Dedifferentiated amniotic fluid mesenchymal stem cell (primary cell): ENCODE results near the gene SEMA6B.
"Not testable (repeated sequence)": the region's sequence is repeated elsewhere in the genome, so short reads cannot be mapped to it uniquely, and the experiment has no call there.

Experiments
- DNase-seq: peaks from one replicate; pipeline ENCODE4 v3.0.0-alpha.2; 2016; ENCODE audit errors: extremely low spot score

SEMA6B gene

DNA sequence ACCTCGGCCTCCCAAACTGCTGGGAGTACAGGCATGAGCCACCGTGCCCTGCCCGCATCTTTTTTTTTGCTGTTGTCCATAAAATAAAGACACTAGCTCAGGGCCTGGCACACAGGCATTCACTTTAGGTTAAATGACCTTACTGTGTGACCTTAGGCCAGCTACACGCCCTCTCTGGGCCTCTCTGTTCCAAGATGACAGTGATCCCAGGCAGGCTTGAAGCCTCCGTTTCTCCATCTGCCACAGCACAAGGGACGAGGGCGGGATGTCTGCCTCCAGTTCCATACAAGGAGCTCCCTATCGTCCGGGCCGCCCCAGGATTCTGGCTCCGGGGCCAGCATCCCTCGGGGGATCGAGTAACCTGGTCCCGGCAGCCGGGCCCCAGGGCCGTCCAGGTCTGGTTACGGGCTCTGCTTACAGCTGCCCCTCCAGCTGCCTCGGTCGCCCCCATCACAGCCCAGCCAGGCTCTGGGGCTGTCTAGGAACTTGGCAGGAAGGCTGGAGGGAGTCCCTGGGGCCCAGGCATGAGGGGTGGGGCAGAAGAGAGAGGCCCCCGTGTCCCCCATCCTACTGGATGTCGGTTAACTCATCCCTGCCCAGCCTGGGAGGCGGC lies 11.9 kb upstream of the SEMA6B start:
- no peak for DNase-seq

DNA sequence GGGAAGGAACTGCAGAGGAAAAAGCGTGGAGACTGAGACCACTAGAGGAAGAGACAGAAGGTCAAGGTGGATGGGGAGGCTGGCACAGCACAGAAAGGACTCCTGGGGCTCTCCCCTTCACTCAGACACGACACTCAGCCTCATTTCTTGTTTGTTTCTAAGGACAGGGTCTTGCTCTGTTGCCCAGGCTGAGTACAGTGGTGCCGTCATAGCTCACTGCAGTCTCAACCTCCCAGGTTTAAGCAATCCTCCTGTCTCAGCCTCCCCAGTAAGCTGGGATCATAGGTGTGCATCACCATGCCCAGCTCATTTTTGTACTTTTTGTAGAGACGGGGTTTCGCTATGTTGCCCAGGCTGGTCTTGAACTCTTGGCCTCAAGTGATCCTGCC lies 11.4 kb upstream of the SEMA6B start:
- DNase-seq: no peak

DNA sequence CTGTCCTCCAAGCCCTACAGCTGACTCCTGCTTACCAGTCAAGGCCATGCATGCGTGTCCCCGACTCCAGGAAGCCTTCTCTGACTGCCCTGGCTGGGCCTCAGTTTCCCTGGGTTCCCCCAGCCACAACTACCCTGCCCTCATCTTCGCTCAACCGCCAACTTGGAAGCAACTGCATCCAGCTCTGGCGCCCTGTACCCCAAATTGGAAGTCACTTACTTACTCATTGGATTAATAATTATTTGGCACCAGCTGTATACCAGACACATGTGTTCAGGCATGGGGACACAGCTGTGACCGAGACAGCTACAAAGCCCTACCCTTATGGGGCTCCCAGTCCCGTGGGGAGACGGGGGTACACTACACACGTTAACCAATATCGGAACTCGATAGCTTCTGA lies 10.9 kb upstream of the SEMA6B start:
- no peak for DNase-seq

DNA sequence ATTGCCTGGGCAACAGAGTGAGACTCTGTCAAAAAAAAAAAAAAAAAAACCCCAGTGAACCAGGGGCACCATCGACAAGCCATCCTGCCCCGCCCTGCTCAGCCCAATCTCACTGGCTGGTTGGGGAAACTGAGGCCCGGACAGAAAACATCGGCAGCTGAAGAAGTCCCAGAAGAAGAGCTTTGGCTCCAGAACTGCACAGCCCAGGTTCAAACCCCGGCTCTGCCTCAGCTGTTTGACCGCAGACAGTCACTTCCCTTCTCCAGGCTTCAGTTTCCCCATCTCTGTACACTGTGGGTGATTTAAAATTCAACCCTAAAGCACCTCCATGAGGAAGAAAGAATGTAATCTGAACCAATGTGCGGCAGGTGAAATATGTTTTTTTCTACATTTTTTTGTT lies 9.4 kb upstream of the SEMA6B start:
- DNase-seq: no peak

DNA sequence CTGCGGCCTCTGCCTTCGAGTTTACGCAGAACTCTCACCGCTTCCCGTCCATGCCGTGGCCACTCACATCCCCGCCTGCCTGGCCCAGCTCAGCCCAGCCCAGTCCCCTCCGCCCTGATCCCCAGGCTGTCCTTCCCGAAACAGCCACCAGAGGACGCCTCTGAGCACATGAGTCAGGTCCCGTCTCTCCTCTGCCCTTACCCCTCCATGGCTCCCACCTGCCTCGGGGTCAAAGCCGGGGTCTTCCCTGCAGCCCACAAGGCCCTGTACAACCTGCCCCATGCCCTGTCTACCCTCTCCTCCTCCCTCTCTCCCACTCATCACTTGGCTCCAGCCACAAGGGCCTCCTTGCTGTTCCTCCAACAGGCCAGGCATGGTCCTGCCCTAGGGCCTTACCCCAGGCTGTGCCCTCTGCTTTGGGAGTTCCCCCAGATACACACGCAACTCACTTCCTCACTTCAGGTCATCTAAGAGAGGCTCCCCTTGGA lies 8.1 kb upstream of the SEMA6B start:
- DNase-seq: no peak

DNA sequence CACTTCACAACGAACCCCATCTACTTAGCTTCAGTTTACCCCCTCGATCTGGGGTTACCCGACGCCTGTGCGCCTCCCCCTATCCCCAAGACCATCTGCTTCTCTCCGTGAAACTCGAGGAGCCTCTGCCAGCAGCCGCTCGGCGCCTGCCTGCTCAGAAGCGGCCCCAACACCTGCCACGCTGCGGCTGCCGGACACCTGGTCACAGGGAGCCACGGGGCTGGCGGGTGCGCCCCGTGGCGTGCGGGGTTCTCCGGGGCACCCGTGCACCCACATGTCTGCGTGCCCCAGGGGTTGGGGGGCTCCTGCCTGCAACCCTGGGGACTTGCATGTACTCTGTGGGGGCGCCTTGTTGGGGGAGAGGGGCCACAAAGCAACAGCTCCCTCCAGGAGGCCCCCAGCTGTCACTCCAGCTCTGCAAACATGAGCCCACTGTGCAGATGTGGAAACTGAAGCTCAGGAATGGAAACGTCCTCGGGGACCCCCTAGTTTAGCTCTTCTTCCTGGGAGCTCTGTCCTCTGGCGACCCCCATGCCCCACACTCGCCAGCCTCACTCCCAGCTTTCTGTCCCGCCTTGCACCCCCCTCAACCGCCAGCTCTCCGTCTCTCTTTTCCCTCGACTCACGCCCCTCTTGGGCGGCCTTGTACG lies 7.0 kb upstream of the SEMA6B start:
- no peak for DNase-seq

DNA sequence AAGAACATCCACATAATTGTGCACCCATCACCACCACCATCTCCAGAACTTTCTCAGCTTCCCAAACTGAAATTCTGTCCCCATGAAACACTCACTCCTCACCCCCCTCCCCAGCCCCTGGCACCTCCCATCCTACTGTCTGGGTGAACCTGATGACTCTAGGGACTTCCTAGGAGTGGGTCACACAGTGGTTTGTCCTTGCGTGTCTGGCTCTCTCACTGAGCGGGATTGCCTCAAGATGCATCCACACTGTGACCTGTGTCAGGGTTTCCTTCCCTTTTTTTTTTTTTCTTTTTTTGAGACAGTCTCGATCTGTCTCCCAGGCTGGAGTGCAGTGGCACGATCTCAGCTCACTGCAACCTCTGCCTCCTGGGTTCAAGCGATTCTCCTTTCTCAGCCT lies 4.1 kb upstream of the SEMA6B start:
- not testable (repeated sequence) for DNase-seq

DNA sequence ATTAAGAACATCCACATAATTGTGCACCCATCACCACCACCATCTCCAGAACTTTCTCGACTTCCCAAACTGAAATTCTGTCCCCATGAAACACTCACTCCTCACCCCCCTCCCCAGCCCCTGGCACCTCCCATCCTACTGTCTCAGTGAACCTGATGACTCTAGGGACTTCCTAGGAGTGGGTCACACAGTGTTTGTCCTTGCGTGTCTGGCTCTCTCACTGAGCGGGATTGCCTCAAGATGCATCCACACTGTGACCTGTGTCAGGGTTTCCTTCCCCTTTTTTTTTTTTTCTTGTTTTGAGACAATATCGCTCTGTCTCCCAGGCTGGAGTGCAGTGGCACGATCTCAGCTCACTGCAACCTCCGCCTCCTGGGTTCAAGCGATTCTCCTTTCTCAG lies 2.6 kb upstream of the SEMA6B start:
- DNase-seq: not testable (repeated sequence)

DNA sequence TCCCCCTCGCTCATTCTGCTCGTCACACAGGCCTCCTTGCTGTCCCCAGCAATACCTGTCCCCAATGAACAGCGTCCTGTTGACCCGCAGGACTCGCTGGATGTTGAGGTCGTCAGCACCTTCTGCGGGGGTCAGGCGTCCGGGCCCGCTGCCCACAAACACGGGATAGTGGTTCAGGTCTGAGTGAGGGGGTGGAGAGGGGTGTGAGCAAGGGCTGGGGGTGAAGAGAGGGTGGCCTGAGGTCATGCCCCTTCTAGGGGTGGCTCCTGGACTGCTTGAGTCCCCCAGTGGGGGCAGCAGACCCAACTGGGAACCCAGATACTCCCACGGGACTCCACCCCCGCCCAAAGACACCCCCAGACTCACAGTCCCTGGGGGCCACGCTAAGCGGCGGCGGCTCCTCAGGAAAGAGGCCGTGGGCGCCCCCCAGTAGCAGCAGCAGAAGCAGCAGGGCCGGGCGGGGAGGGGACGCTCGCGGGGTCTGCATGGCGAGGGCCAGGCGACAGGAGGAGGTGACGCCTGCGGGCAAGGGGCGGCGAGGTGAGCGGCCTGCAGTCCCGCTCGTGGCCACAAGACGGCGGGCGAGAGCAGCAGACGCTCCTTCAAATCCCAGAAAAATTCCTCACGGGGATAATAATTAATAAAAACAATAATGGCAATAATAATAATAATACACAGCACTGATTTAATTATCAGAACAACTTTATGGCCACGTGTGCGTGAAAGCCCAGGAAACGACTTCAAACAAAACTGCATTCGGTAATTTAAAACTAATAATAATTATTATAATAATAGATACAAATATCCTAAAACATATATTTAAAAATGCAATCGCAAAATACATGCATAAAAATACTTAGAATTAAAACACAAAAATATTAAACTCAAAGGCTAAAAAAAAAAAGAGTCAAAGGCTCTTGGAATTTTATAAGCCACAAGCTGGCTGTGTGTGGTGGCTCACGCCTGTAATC lies 1.2 kb downstream of the SEMA6B start:
- DNase-seq: no peak

DNA sequence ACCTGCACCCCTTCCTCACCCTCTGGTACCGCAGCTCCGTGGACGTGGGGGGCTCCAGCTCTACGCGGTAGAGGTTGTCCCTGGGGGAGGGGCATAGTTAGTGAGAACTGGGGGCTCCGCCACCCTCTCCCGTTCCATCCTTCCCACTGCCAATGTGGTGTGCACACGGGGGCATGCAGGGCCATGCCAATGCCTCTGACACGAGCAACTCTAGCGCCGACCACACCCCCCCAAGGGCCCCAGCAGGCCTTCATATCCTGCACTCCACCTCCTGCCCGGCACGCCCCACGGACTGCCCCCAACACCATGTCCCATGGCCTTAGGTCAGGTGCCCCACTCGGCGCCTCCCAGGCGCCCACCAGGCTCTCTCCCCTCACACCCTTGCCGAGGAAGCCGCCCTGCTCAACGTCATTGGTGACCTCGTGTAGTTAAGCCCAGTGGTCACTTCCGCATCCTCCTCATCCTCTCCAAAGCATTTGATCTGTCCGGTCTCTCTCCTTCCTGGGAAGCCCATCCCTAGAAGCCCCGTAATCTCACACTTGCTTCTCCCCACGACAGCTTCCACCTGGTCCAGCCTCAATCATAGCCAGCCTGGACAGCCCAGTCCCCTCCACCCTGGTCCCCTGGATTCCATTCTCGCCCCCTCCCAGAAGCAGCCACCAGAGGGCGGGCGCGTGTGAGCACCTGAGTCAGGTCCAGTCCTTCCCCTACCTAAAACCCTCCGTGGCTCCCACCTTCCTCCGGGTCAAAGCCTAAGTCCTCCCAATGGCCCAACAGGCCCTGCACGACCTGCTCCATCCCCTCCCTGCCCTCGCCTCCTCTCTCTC lies 2.1 kb downstream of the SEMA6B start:
- no peak for DNase-seq

DNA sequence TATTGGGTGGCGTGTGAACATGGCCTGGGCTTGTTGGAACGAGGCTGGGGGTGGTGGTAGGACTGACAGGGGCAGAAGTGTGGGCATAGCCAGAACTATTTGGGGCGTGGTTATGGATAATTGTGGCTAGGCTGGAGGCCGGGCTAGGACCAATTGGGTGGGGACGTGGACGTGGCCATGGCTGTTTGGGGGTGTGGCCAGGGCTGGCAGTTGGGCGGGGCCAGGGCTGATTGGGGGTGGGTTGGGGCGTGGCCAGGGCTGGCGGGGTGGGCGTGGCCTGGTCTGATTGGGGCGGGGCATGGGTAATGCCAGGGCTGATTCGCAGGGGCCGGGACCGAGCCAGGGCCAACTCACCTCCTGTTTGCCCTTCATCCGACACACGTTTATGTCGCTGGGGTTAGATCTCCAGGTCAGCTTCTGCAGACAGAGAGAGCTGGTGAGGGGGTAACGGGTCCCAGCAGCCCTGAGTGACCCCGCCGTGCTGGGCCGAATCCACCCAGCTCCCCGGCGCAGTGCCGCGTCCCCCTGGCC lies 2.8 kb downstream of the SEMA6B start:
- DNase-seq: no peak

DNA sequence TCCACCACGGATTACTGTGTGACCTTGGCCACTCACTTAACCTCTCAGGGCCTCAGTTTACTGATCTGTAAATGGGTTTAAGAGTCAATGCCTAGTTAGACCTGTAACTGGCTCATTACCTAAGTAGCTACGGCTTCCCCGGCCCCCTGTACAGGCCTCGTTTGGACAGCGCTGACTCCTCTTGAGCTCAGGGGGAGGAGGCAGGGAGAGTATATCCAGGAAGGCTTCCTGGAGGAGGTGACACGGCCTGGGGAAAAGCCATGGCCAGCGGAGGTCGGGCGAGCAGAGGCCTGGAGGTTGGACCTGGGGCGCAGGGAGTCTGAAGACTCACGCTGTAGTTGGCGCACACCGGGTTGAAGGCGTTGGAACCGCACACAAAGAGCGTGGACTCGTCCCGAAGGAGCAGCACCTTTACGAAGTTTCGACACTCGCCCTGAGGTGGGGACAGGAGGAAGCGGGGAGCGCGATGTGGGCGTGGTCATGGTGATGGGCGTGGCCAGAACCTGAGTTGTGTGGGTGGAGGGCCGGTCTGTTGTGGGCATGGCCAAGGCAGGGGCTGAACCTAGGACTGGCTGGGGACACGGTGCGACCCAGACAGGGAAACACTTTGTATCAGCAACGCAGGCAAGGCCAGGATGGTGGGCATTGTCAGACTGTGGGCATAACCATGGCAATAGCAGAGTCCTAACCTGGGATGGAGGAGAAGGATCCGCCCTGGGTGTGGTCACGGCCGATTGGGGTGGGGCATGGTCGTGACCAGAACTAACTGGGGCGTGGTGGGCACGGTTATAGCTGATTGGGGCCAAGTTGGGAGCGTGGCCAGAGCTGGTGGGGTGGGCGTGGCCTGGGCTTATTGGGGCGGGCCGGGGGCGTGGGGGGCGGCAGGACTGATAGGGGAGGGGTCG lies 3.6 kb downstream of the SEMA6B start:
- no peak for DNase-seq

DNA sequence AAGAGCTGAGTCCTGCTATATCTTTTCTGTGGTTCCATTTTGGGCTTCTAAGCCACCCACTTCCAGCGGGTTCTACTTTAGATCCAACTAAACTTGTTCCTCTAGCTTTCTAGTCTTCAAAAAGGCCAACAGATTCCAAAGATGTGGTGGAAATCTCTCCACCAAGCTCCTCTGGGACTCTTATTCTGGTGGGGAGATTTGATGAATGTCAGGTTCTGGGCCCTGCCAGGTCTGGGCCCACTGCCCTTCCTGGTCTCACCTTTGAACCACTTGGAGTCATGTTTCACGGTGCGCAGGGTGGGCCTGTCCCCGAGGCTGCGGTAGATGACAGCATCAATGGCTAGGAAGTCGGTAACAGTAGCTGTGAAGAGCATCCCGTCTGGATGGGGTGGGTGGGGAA lies 4.8 kb downstream of the SEMA6B start:
- DNase-seq: no peak

DNA sequence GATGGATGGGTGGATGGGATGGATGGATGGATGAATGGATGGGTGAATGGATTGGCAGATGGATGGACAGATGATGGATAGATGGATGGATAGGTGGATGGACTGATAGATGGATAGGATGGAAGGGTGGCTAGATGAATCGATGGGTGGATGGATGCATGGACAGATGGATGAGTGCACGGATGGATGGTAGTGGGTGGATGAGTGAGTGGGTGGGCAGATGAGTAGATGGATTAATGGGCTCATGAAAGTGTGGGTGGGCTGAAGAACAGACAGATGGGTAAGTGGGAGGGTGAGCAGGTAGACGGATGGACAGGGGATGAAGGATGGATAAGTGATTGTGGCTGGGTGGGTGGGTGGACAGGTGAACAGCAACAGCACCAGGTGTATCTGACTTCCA lies 5.7 kb downstream of the SEMA6B start:
- DNase-seq: no peak

DNA sequence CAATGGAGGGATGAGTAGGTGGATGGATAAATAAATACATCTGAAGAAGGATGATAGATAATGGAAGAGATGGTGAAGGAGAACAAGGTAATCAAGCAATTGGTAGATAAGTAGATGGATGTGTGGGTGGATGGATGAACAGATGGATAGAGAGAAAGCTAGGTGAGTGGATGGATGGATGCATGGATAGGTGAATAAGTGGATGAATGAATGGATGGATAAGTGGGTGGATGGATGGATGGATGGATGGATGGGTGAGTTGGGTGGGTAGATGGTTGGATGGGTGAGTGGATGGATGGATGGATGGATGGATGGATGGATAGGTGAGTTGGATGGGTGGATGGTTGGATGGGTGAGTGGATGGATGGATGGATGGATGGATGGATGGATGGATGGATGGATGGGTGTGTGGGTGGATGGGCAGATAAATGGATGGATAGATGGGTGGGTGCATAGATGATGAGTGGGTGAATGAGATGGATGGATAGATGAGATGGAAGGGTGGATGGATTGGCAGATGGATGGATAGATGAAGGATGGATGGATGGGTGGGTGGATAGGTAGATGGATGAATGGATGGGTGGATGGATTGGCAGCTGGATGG lies 6.3 kb downstream of the SEMA6B start:
- no peak for DNase-seq

DNA sequence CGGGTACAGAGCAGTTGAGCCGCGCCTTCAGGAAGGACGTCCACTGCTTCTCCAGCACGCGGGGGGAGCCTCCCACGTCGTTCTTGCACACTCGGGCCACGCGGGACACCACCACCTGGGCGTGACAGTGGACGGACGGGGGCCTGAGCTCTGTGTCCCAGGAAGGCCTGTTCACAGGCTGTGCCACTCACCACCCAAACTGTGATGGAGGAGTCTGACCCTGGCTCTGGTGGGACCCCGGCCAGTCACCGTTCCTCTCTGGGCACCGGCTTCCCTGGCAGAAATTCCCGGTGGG lies 7.0 kb downstream of the SEMA6B start:
- no peak for DNase-seq

DNA sequence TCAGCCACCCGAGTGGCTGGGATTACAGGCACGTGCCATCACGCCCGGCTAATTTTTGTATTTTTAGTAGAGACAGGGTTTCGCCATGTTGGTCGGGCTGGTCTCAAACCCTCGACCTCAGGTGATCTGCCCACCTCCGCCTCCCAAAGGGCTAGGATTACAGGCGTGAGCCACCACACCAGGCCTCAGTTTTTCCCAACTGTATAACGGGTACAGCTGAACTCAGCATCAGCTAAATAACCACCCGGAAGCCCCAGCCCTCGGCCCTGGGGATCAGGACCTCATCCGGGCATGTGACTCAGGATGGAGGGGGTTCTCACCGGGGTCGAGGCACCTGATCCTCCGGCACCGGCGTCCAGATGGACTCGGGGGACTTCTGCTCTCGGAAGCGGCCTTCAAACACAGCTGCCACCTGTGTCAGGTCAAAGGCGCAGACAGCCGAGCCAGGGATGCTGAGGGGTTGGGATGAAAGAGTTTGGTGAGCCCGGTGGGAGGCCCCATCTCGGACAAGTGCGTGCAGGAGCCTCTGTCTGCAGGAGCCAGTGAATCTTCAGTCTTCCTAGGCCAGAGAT lies 8.9 kb downstream of the SEMA6B start:
- DNase-seq: no peak

DNA sequence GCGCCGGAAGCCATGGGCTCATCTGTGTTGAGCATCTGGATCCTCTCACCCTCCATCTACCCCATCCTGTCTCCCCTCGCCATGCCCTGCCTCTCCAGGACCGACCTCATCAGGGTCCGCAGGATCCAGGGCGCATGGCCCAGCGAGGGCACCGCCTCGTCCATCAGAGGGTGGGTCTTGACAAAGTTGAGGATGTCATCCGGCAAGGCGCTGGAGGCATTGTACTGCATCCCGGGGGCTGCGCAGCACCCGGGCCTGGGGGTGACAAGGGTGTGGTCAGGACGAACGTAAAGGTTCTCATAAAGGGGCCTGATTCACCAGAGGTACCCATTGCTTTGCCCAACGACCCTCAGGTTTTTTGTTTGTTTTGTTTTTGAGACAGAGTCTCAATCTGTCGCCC lies 9.5 kb downstream of the SEMA6B start:
- no peak for DNase-seq

DNA sequence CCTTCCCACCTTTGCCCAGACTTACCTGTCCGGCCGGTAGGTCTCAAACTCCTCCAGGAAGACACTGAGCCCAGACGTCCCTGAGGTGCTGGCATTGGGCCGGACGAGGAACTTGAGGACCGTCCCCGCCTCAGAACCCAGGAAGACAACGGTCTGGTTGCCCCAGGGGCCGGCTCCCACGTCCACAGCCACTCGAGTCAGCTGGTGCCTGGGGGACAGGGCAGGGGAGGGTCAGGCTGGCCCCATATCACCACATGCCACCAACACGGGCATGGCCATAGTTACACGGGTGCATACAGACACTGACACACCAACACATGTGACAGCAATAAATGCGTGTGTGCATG lies 11.3 kb downstream of the SEMA6B start:
- DNase-seq: no peak
